Measurements from ENCODE around the gene NRF1. TPM values are rescaled to one million over a fixed set of nuclear protein-coding genes. Genes with fewer than 3 reads are reported as not detected.

NRF1 gene
- total and polyA plus RNA-seq, 4 donors: 6.9 to 33.3 (median 14.8) TPM

GRCh38 chr7:129782818-129783583, 171.5 kb downstream of the NRF1 start:
- WGBS, 2 donors: 5 to 8% methylated on average over 42 of the region's 42 CpGs
- Histone ChIP-seq H3K9ac (ENCODE audit: insufficient read depth in 1 of 2, low read length in 2 of 2) (no peak overlapping the region), H3K27me3 (ENCODE audit: control insufficient read depth in 3 of 3, insufficient read depth in 3 of 3, low read length in 2 of 3) (peaks cover 5 to 81% (median 69%) of the 10 kb centered on the region in 3 donors), H3K36me3 (ENCODE audit: control insufficient read depth in 4 of 4, insufficient read depth in 4 of 4, low read length in 4 of 4) (no peaks in the 10 kb centered on the region), H3K9me3 (ENCODE audit: control insufficient read depth in 4 of 4, insufficient read depth in 3 of 4, low read length in 3 of 4) (no peaks in the 10 kb centered on the region), H3K4me1 (ENCODE audit: control insufficient read depth in 5 of 5, insufficient read depth in 5 of 5, low read length in 5 of 5) (peaks cover 0 to 38% (median 6%) of the 10 kb centered on the region in 5 donors), H3K27ac (ENCODE audit: low read depth in 1 of 2, low read length in 1 of 2) (no peak overlapping the region), H3K4me3 (no peak overlapping the region)
- no peak for DNase-seq
- no peak for TF ChIP-seq CTCF (IDR thresholded peaks at IDR 0.05; ENCODE audit: control extremely low read depth, extremely low read depth)
- ATAC-seq (ENCODE audit: insufficient read depth, low FRiP score): no peak

GRCh38 chr7:129783584-129783919, 172.0 kb downstream of the NRF1 start:
- no peaks in the 10 kb centered on the region for H3K9me3 ChIP-seq (ENCODE audit: control insufficient read depth in 4 of 4, insufficient read depth in 3 of 4, low read length in 3 of 4)
- ATAC-seq (ENCODE audit: insufficient read depth, low FRiP score) (no peak), DNase-seq (peak in 1 of 3 donors; percentile 20)
- no peak overlapping the region for H3K27ac ChIP-seq (ENCODE audit: low read depth in 1 of 2, low read length in 1 of 2)
- H3K9ac ChIP-seq (ENCODE audit: insufficient read depth in 1 of 2, low read length in 2 of 2): no peak overlapping the region
- WGBS, 2 donors: 9 to 17% methylated on average over 10 of the region's 10 CpGs
- no peak for TF ChIP-seq CTCF (IDR thresholded peaks at IDR 0.05; ENCODE audit: control extremely low read depth, extremely low read depth)
- no peak overlapping the region for H3K4me3 ChIP-seq
- H3K4me1 ChIP-seq (ENCODE audit: control insufficient read depth in 5 of 5, insufficient read depth in 5 of 5, low read length in 5 of 5): peaks cover 0 to 38% (median 6%) of the 10 kb centered on the region in 5 donors
- H3K27me3 ChIP-seq (ENCODE audit: control insufficient read depth in 3 of 3, insufficient read depth in 3 of 3, low read length in 2 of 3): peaks cover 5 to 76% (median 66%) of the 10 kb centered on the region in 3 donors
- H3K36me3 ChIP-seq (ENCODE audit: control insufficient read depth in 4 of 4, insufficient read depth in 4 of 4, low read length in 4 of 4): no peaks in the 10 kb centered on the region

DNA sequence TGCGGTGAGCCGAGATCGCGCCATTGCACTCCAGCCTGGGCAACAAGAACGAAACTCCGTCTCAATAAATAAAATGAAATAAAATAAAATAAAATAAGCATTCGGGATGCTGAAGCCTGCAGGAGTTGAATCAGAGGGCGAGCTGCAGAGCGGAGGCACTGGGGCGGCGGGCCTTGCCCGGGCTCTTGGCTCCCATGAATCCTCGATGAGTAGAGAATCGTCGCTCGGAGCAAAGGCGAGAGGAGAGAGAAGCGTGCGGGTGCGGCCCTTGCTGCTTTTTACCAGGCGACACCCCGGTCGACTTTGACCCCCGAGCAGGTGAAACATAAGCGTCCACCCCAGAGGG, 172.9 kb downstream of the NRF1 start:
- no peak for TF ChIP-seq CTCF (IDR thresholded peaks at IDR 0.05; ENCODE audit: control extremely low read depth, extremely low read depth)
- H3K9ac ChIP-seq (ENCODE audit: insufficient read depth in 1 of 2, low read length in 2 of 2): no peak overlapping the region
- 16 to 20% methylated on average over 25 of the region's 25 CpGs for WGBS, 2 donors
- H3K27me3 ChIP-seq (ENCODE audit: control insufficient read depth in 3 of 3, insufficient read depth in 3 of 3, low read length in 2 of 3): peaks cover 5 to 70% (median 62%) of the 10 kb centered on the region in 3 donors
- no peak overlapping the region for H3K27ac ChIP-seq (ENCODE audit: low read depth in 1 of 2, low read length in 1 of 2)
- H3K36me3 ChIP-seq (ENCODE audit: control insufficient read depth in 4 of 4, insufficient read depth in 4 of 4, low read length in 4 of 4): no peaks in the 10 kb centered on the region
- H3K9me3 ChIP-seq (ENCODE audit: control insufficient read depth in 4 of 4, insufficient read depth in 3 of 4, low read length in 3 of 4): no peaks in the 10 kb centered on the region
- ATAC-seq (ENCODE audit: insufficient read depth, low FRiP score) (no peak), DNase-seq (no peak)
- peaks cover 0 to 31% (median 0%) of the 10 kb centered on the region in 5 donors for H3K4me1 ChIP-seq (ENCODE audit: control insufficient read depth in 5 of 5, insufficient read depth in 5 of 5, low read length in 5 of 5)
- H3K4me3 ChIP-seq: no peak overlapping the region

Data from lung (tissue), 12 donors.